GM23338 (cell line): ENCODE measurements around the gene SIN3B. TPM values are rescaled to one million over a fixed set of nuclear protein-coding genes. Genes with fewer than 3 reads are reported as not detected.

Experiments used
- ATAC-seq: fragments of 200-7000 bp; cut with Tn5 transposase; 3 replicates; pipeline ENCODE4 v1.9.1; 2020
- DNase-seq: peaks from one replicate; pipeline ENCODE4 v3.0.0-alpha.2; 2015; ENCODE audit warnings: low spot score
- H2AFZ ChIP-seq: fragments of 200-600 bp; sonication (generic); 2 replicates; pipeline ENCODE4 v1.8.0; 2016; ENCODE audit warnings: antibody characterized with exemption, mild to moderate bottlenecking, moderate library complexity
- H3F3A ChIP-seq: fragments of 200-600 bp; sonication (generic); replicated peaks from 2 replicates; pipeline ENCODE4 v1.8.0; 2017; ENCODE audit warnings: antibody characterized with exemption, mixed run types, low read depth
- H3K27ac ChIP-seq: fragments of 200-600 bp; sonication (generic); 2 replicates; pipeline ENCODE4 v1.6.1; 2016; ENCODE audit warnings: low read depth
- H3K27me3 ChIP-seq: fragments of 200-600 bp; sonication (generic); 2 replicates; pipeline ENCODE4 v1.8.0; 2016; ENCODE audit warnings: mild to moderate bottlenecking, mixed run types, moderate library complexity; ENCODE audit not compliant: insufficient read depth
- H3K36me3 ChIP-seq: fragments of 200-600 bp; sonication (generic); 2 replicates; pipeline ENCODE4 v1.8.0; 2016; ENCODE audit warnings: mild to moderate bottlenecking; ENCODE audit not compliant: insufficient read depth
- H3K4me1 ChIP-seq: fragments of 200-600 bp; sonication (generic); 2 replicates; pipeline ENCODE4 v1.8.0; 2016; ENCODE audit warnings: mild to moderate bottlenecking, moderate library complexity; ENCODE audit not compliant: insufficient read depth
- H3K4me2 ChIP-seq: fragments of 200-600 bp; sonication (generic); 2 replicates; pipeline ENCODE4 v1.7.1; 2017; ENCODE audit warnings: mixed run types
- H3K4me3 ChIP-seq: fragments of 200-600 bp; sonication (generic); 2 replicates; pipeline ENCODE4 v1.6.1; 2016; ENCODE audit warnings: mixed run types
- H3K79me2 ChIP-seq: fragments of 200-600 bp; sonication (generic); replicated peaks from 2 replicates; pipeline ENCODE4 v1.8.0; 2017; ENCODE audit warnings: mild to moderate bottlenecking; ENCODE audit not compliant: insufficient read depth
- H3K9me2 ChIP-seq: fragments of 200-600 bp; sonication (generic); 2 replicates; pipeline ENCODE4 v1.8.0; 2017; ENCODE audit not compliant: insufficient read depth
- H4K20me1 ChIP-seq: fragments of 200-600 bp; sonication (generic); replicated peaks from 2 replicates; pipeline ENCODE4 v1.8.0; 2017; ENCODE audit warnings: mild to moderate bottlenecking; ENCODE audit not compliant: insufficient read depth
- H3K27ac Mint-ChIP-seq: 2 replicates; pipeline ENCODE4 v1.8.0; 2020; ENCODE audit warnings: inconsistent platforms, mild to moderate bottlenecking, moderate library complexity, mixed read lengths
- H3K27me3 Mint-ChIP-seq: 3 replicates; pipeline ENCODE4 v1.8.0; 2022; ENCODE audit warnings: low read depth, mild to moderate bottlenecking, moderate library complexity, mixed read lengths, inconsistent platforms; ENCODE audit not compliant: insufficient read depth, poor library complexity
- H3K36me3 Mint-ChIP-seq: 3 replicates; pipeline ENCODE4 v1.8.0; 2021; ENCODE audit warnings: low read depth, mild to moderate bottlenecking, inconsistent platforms, moderate library complexity, mixed read lengths
- H3K4me1 Mint-ChIP-seq: 3 replicates; pipeline ENCODE4 v1.8.0; 2020; ENCODE audit warnings: mild to moderate bottlenecking, inconsistent platforms, mixed read lengths
- H3K4me3 Mint-ChIP-seq: 3 replicates; pipeline ENCODE4 v1.8.0; 2021; ENCODE audit warnings: moderate library complexity, mild to moderate bottlenecking, inconsistent platforms, mixed read lengths
- H3K9me3 Mint-ChIP-seq: 3 replicates; pipeline ENCODE4 v1.8.0; 2020; ENCODE audit warnings: moderate library complexity, mild to moderate bottlenecking, inconsistent platforms, mixed read lengths
- EZH2 ChIP-seq: fragments of 200-600 bp; sonication (generic); IDR thresholded peaks from one replicate; pipeline ENCODE4 v1.8.0; 2017; ENCODE audit warnings: antibody characterized with exemption, mild to moderate bottlenecking, low read depth; ENCODE audit not compliant: unreplicated experiment
- EZH2phosphoT487 ChIP-seq: fragments of 200-600 bp; sonication (generic); IDR thresholded peaks from one replicate; pipeline ENCODE4 v1.8.1; 2018; ENCODE audit warnings: antibody characterized with exemption; ENCODE audit not compliant: unreplicated experiment
- JUNB ChIP-seq: IDR thresholded peaks from one replicate; pipeline ENCODE4 v1.6.1; 2016; ENCODE audit warnings: antibody characterized with exemption; ENCODE audit not compliant: unreplicated experiment
- ZNF114 ChIP-seq: fragments of 250-450 bp; sonication (Bioruptor Pico); IDR thresholded peaks from 2 replicates; pipeline ENCODE4 v1.5.0; 2020; ENCODE audit warnings: mild to moderate bottlenecking, moderate library complexity
- polyA plus RNA-seq: library from polyadenylated mRNA; unstranded; fragments of >200 nt; fragmentation: Nextera tagmentation; extraction: Ambion mirVana; gene quantifications from 2 replicates; pipeline ENCODE4 v1.2.1, GENCODE V29; 2016
- total RNA-seq: library from RNA; depleted of rRNA; stranded (reverse); fragments of >200 nt; shearing (Covaris generic); gene quantifications from 2 replicates; pipeline ENCODE4 v1.2.3, GENCODE V29; 2014
- TF ChIP-seq, protein P1 (sequence below): IDR thresholded peaks from 2 replicates; pipeline ENCODE4 v1.6.1; 2016; ENCODE audit warnings: antibody characterized with exemption
- TF ChIP-seq, protein P2 (sequence below): fragments of 250-450 bp; sonication (Bioruptor Pico); IDR thresholded peaks from 2 replicates; pipeline ENCODE4 v1.5.0; 2020; ENCODE audit warnings: mild to moderate bottlenecking, moderate library complexity

The SIN3B gene
- total and polyA plus RNA-seq, 2 experiments from 2014 or later: 37.6 to 68.6 TPM

DNA sequence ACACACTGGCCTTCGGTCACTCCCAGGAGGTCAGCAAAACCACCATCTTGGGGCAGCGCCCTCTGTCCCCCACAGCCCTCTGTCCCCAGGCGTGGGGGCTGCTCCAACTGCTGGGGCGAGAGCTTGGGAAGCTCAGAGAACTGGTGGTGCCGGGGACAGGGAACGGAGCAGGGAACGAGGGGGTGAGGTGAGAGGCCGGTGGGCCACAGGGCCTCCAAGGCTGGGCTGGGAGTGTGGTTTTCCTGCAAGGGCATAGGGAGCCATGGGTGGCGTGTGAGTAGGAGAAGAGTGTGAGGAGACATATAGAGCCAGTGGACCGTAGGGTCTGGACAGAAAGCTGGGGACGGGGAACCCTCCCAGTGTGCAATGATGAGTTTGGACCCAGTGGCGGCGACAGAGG, 93.8 kb downstream of the SIN3B start (continued):
- TF ChIP-seq, protein P1, sequence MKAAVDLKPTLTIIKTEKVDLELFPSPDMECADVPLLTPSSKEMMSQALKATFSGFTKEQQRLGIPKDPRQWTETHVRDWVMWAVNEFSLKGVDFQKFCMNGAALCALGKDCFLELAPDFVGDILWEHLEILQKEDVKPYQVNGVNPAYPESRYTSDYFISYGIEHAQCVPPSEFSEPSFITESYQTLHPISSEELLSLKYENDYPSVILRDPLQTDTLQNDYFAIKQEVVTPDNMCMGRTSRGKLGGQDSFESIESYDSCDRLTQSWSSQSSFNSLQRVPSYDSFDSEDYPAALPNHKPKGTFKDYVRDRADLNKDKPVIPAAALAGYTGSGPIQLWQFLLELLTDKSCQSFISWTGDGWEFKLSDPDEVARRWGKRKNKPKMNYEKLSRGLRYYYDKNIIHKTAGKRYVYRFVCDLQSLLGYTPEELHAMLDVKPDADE: no peak
- no peak for TF ChIP-seq EZH2phosphoT487

DNA sequence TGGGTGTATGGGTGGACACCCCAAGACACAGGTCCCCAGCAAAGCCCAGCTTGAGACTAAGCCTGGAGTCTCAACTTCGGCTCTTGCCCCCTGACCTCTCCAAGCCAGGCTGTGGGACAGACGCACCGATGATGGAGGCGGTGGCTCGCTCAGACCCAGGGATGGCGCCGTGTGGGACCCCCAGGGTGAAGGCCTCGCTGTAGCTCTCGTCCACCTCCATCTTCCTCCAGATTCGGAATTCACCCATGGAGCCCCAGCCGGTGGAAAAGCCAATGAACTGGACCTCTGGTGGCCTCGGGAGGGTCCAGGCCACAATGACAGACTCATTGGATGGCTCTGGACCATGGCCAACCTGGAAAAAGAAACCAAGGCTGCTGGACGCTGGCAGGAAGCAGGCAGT, 98.7 kb downstream of the SIN3B start:
- H3K4me1 ChIP-seq: no peaks in the 10 kb centered on the region
- Mint-ChIP-seq H3K36me3 (peaks cover 36% of the 10 kb centered on the region), H3K27ac (no peak overlapping the region), H3K27me3 (peaks cover 13% of the 10 kb centered on the region), H3K9me3 (peaks cover 71% of the 10 kb centered on the region), H3K4me3 (no peak overlapping the region), H3K4me1 (no peaks in the 10 kb centered on the region)
- no peaks in the 10 kb centered on the region for H3K9me2 ChIP-seq
- H3K4me2 ChIP-seq: no peak overlapping the region
- DNase-seq (no peak), ATAC-seq (no peak)
- H3F3A ChIP-seq: no peaks in the 10 kb centered on the region
- H3K27ac ChIP-seq: no peak overlapping the region
- H4K20me1 ChIP-seq: no peaks in the 10 kb centered on the region
- H3K79me2 ChIP-seq: no peaks in the 10 kb centered on the region
- TF ChIP-seq EZH2: no peak
- TF ChIP-seq, protein P1: no peak
- no peak for TF ChIP-seq JUNB
- TF ChIP-seq EZH2phosphoT487: no peak
- TF ChIP-seq, protein P2, sequence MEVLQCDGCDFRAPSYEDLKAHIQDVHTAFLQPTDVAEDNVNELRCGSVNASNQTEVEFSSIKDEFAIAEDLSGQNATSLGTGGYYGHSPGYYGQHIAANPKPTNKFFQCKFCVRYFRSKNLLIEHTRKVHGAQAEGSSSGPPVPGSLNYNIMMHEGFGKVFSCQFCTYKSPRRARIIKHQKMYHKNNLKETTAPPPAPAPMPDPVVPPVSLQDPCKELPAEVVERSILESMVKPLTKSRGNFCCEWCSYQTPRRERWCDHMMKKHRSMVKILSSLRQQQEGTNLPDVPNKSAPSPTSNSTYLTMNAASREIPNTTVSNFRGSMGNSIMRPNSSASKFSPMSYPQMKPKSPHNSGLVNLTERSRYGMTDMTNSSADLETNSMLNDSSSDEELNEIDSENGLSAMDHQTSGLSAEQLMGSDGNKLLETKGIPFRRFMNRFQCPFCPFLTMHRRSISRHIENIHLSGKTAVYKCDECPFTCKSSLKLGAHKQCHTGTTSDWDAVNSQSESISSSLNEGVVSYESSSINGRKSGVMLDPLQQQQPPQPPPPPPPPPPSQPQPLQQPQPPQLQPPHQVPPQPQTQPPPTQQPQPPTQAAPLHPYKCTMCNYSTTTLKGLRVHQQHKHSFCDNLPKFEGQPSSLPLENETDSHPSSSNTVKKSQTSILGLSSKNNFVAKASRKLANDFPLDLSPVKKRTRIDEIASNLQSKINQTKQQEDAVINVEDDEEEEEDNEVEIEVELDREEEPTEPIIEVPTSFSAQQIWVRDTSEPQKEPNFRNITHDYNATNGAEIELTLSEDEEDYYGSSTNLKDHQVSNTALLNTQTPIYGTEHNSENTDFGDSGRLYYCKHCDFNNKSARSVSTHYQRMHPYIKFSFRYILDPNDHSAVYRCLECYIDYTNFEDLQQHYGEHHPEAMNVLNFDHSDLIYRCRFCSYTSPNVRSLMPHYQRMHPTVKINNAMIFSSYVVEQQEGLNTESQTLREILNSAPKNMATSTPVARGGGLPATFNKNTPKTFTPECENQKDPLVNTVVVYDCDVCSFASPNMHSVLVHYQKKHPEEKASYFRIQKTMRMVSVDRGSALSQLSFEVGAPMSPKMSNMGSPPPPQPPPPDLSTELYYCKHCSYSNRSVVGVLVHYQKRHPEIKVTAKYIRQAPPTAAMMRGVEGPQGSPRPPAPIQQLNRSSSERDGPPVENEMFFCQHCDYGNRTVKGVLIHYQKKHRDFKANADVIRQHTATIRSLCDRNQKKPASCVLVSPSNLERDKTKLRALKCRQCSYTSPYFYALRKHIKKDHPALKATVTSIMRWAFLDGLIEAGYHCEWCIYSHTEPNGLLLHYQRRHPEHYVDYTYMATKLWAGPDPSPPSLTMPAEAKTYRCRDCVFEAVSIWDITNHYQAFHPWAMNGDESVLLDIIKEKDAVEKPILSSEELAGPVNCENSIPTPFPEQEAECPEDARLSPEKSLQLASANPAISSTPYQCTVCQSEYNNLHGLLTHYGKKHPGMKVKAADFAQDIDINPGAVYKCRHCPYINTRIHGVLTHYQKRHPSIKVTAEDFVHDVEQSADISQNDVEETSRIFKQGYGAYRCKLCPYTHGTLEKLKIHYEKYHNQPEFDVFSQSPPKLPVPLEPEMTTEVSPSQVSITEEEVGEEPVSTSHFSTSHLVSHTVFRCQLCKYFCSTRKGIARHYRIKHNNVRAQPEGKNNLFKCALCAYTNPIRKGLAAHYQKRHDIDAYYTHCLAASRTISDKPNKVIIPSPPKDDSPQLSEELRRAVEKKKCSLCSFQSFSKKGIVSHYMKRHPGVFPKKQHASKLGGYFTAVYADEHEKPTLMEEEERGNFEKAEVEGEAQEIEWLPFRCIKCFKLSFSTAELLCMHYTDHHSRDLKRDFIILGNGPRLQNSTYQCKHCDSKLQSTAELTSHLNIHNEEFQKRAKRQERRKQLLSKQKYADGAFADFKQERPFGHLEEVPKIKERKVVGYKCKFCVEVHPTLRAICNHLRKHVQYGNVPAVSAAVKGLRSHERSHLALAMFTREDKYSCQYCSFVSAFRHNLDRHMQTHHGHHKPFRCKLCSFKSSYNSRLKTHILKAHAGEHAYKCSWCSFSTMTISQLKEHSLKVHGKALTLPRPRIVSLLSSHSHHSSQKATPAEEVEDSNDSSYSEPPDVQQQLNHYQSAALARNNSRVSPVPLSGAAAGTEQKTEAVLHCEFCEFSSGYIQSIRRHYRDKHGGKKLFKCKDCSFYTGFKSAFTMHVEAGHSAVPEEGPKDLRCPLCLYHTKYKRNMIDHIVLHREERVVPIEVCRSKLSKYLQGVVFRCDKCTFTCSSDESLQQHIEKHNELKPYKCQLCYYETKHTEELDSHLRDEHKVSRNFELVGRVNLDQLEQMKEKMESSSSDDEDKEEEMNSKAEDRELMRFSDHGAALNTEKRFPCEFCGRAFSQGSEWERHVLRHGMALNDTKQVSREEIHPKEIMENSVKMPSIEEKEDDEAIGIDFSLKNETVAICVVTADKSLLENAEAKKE (CRISPR knock-in tag): no peak
- no peak for TF ChIP-seq ZNF114 (CRISPR knock-in tag)
- H3K27me3 ChIP-seq: no peaks in the 10 kb centered on the region
- H3K36me3 ChIP-seq: no peaks in the 10 kb centered on the region
- no peak overlapping the region for H3K4me3 ChIP-seq
- no peak overlapping the region for H2AFZ ChIP-seq
